H9 (cell line): ENCODE results near the gene C12orf75. TPM values are rescaled to one million over a fixed set of nuclear protein-coding genes. Genes with fewer than 3 reads are reported as not detected.

Source experiments
- DNase-seq: peaks from one replicate; pipeline ENCODE4 v3.0.0-alpha.2; 2017
- H2AFZ ChIP-seq: one replicate; pipeline ENCODE4 v1.6.1; 2013; ENCODE audit warnings: mild to moderate bottlenecking, low read length, control low read depth, moderate library complexity
- H2AK5ac ChIP-seq: 2 replicates; pipeline ENCODE4 v1.6.1; 2013; ENCODE audit warnings: low read length, control low read depth, mixed read lengths; ENCODE audit not compliant: insufficient read length
- H2BK120ac ChIP-seq: one replicate; pipeline ENCODE4 v1.6.1; 2013; ENCODE audit warnings: low read depth, mild to moderate bottlenecking, low read length, control low read depth, inconsistent platforms; ENCODE audit not compliant: poor library complexity, severe bottlenecking
- H2BK12ac ChIP-seq: 2 replicates; pipeline ENCODE4 v1.6.1; 2013; ENCODE audit warnings: low read length, control low read depth, mixed read lengths, low read depth; ENCODE audit not compliant: insufficient read length
- H2BK15ac ChIP-seq: 2 replicates; pipeline ENCODE4 v1.6.1; 2013; ENCODE audit warnings: low read depth, low read length, control low read depth
- H2BK20ac ChIP-seq: one replicate; pipeline ENCODE4 v1.6.1; 2013; ENCODE audit warnings: low read depth, mild to moderate bottlenecking, low read length, control low read depth, inconsistent platforms; ENCODE audit not compliant: poor library complexity, severe bottlenecking
- H2BK5ac ChIP-seq: 2 replicates; pipeline ENCODE4 v1.6.1; 2013; ENCODE audit warnings: low read length, control low read depth, mixed read lengths; ENCODE audit not compliant: insufficient read length
- H3K14ac ChIP-seq: 2 replicates; pipeline ENCODE4 v1.6.1; 2013; ENCODE audit warnings: low read length, control low read depth; ENCODE audit not compliant: insufficient read depth
- H3K18ac ChIP-seq: 2 replicates; pipeline ENCODE4 v1.6.1; 2013; ENCODE audit warnings: low read depth, mild to moderate bottlenecking, mixed read lengths, low read length, control low read depth; ENCODE audit not compliant: insufficient read length
- H3K23ac ChIP-seq: 2 replicates; pipeline ENCODE4 v1.6.1; 2013; ENCODE audit warnings: low read length, control low read depth, mixed read lengths, low read depth; ENCODE audit not compliant: insufficient read length
- H3K23me2 ChIP-seq: 2 replicates; pipeline ENCODE4 v1.6.1; 2013; ENCODE audit warnings: low read depth, mild to moderate bottlenecking, mixed read lengths, low read length, control low read depth; ENCODE audit not compliant: insufficient read length, poor library complexity, severe bottlenecking
- H3K27ac ChIP-seq: 2 replicates; pipeline ENCODE4 v1.5.1; 2013; ENCODE audit warnings: low read length, control low read depth, mixed read lengths, low read depth; ENCODE audit not compliant: insufficient read length
- H3K27me3 ChIP-seq: 2 replicates; pipeline ENCODE4 v1.6.1; 2013; ENCODE audit warnings: low read length, control low read depth, inconsistent platforms; ENCODE audit not compliant: insufficient read depth
- H3K4ac ChIP-seq: 2 replicates; pipeline ENCODE4 v1.6.1; 2013; ENCODE audit warnings: low read depth, mild to moderate bottlenecking, control low read depth, inconsistent platforms, low read length, moderate library complexity
- H3K4me1 ChIP-seq: 2 replicates; pipeline ENCODE4 v1.6.1; 2013; ENCODE audit warnings: low read length, control low read depth, inconsistent platforms; ENCODE audit not compliant: insufficient read depth
- H3K4me2 ChIP-seq: 2 replicates; pipeline ENCODE4 v1.6.1; 2013; ENCODE audit warnings: low read length, control low read depth, mixed read lengths; ENCODE audit not compliant: insufficient read length, insufficient read depth
- H3K56ac ChIP-seq: 2 replicates; pipeline ENCODE4 v1.6.1; 2013; ENCODE audit warnings: low read depth, mild to moderate bottlenecking, mixed read lengths, low read length, control low read depth; ENCODE audit not compliant: insufficient read length
- H3K79me1 ChIP-seq: 2 replicates; pipeline ENCODE4 v1.6.1; 2013; ENCODE audit warnings: low read depth, mild to moderate bottlenecking, moderate library complexity, low read length, control low read depth, inconsistent platforms; ENCODE audit not compliant: insufficient read depth, poor library complexity, severe bottlenecking
- H3K79me2 ChIP-seq: 2 replicates; pipeline ENCODE4 v1.6.1; 2013; ENCODE audit warnings: low read length, control low read depth, inconsistent platforms; ENCODE audit not compliant: insufficient read depth
- H3K9ac ChIP-seq: 2 replicates; pipeline ENCODE4 v1.6.1; 2013; ENCODE audit warnings: low read length, control low read depth, mixed read lengths; ENCODE audit not compliant: insufficient read length; ENCODE audit errors: extremely low read depth
- H3K9me3 ChIP-seq: one replicate; pipeline ENCODE4 v1.6.1; 2013; ENCODE audit warnings: low read depth, low read length, inconsistent platforms; ENCODE audit not compliant: control insufficient read depth
- H3T11ph ChIP-seq: one replicate; pipeline ENCODE4 v1.6.1; 2013; ENCODE audit warnings: mild to moderate bottlenecking, low read length, control low read depth, inconsistent platforms
- H4K20me1 ChIP-seq: one replicate; pipeline ENCODE4 v1.6.1; 2013; ENCODE audit not compliant: control insufficient read depth, insufficient read length, insufficient read depth
- H4K5ac ChIP-seq: 2 replicates; pipeline ENCODE4 v1.6.1; 2013; ENCODE audit warnings: low read depth, mild to moderate bottlenecking, mixed read lengths, low read length, control low read depth; ENCODE audit not compliant: insufficient read length
- H4K8ac ChIP-seq: replicated peaks from 2 replicates; pipeline ENCODE4 v1.6.1; 2013; ENCODE audit warnings: low read length, control low read depth, mixed read lengths, low read depth; ENCODE audit not compliant: insufficient read length
- H4K91ac ChIP-seq: 2 replicates; pipeline ENCODE4 v1.6.1; 2013; ENCODE audit warnings: low read depth, mild to moderate bottlenecking, moderate library complexity, mixed read lengths, low read length, control low read depth; ENCODE audit not compliant: insufficient read length
- H3K27ac Mint-ChIP-seq, 3 experiments: 2 replicates in 2 of 3; 3 replicates in 1 of 3; pipeline ENCODE4 v1.8.0; 2020 to 2021; ENCODE audit warnings: mixed read lengths in 3 of 3, mild to moderate bottlenecking in 1 of 3, moderate library complexity in 1 of 3
- H3K27me3 Mint-ChIP-seq: 2 replicates; pipeline ENCODE4 v1.8.0; 2021; ENCODE audit warnings: low read depth, mild to moderate bottlenecking, moderate library complexity, mixed read lengths
- H3K36me3 Mint-ChIP-seq, 3 experiments: 2 replicates in 2 of 3; 3 replicates in 1 of 3; pipeline ENCODE4 v1.8.0; 2020 to 2021; ENCODE audit warnings: low read depth in 3 of 3, mixed read lengths in 3 of 3; ENCODE audit not compliant: insufficient read depth in 1 of 3
- H3K4me1 Mint-ChIP-seq, 2 experiments: 2 replicates each; pipeline ENCODE4 v1.8.0; 2020; ENCODE audit warnings: mixed read lengths in 2 of 2
- H3K4me3 Mint-ChIP-seq, 2 experiments: 2 replicates in 1 of 2; 3 replicates in 1 of 2; pipeline ENCODE4 v1.8.0; 2020 to 2021; ENCODE audit warnings: mild to moderate bottlenecking in 2 of 2, mixed read lengths in 2 of 2, moderate library complexity in 1 of 2
- H3K9me3 Mint-ChIP-seq, 2 experiments: 2 replicates in 1 of 2; 3 replicates in 1 of 2; pipeline ENCODE4 v1.8.0; 2020; ENCODE audit warnings: mild to moderate bottlenecking in 2 of 2, mixed read lengths in 2 of 2, moderate library complexity in 1 of 2
- CTCF ChIP-seq: fragments of 200-600 bp; sonication (generic); conservative IDR thresholded peaks from 3 replicates; pipeline ENCODE4 v1.8.0; 2021; ENCODE audit warnings: antibody characterized with exemption, mild to moderate bottlenecking
- WGBS: extraction: QIAGEN DNeasy Blood & Tissue Kit; methylation state at CpG from one replicate; pipeline ENCODE4 v1.1.7; 2013; ENCODE audit warnings: missing lambda C conversion rate, low lambda C conversion rate, mixed read lengths; ENCODE audit not compliant: insufficient read length; ENCODE audit errors: extremely low coverage; 5-methylcytosine and 5-hydroxymethylcytosine counted together
- total RNA-seq: library from RNA; stranded (reverse); gene quantifications from 2 replicates; pipeline ENCODE4 v1.2.1, GENCODE V29; 2021

The C12orf75 gene
- total RNA-seq, 1 experiment from 2014 or later = 37.9 TPM

- H2AK5ac ChIP-seq = no peak overlapping the region
- no peaks in the 10 kb centered on the region for H3K79me2 ChIP-seq
- peaks cover 2% of the 10 kb centered on the region for H3K4me1 ChIP-seq
- no CpG with 5 or more reads among the region's 3 CpGs for WGBS
- Mint-ChIP-seq H3K36me3 (peaks cover 0 to 6% (median 4%) of the 10 kb centered on the region in 3 experiments; a peak in 3 of 7 replicates), H3K4me3 (no peak overlapping the region), H3K27me3 (no peaks in the 10 kb centered on the region), H3K4me1 (peaks cover 14 to 20% of the 10 kb centered on the region in 2 experiments), H3K27ac (no peak overlapping the region), H3K9me3 (peaks cover 0 to 3% of the 10 kb centered on the region in 2 experiments; a peak in 1 of 5 replicates)
- H4K20me1 ChIP-seq = no peaks in the 10 kb centered on the region
- TF ChIP-seq CTCF = no peak
- H3K14ac ChIP-seq = no peak overlapping the region
- no peak overlapping the region for H2BK5ac ChIP-seq
- H2BK12ac ChIP-seq = no peak overlapping the region
- H2AFZ ChIP-seq = no peak overlapping the region
- no peaks in the 10 kb centered on the region for H3K79me1 ChIP-seq
- H4K8ac ChIP-seq = no peak overlapping the region
- H3K56ac ChIP-seq = no peak overlapping the region
- no peak overlapping the region for H4K5ac ChIP-seq
- H2BK120ac ChIP-seq = no peak overlapping the region
- H3K4ac ChIP-seq = no peak overlapping the region
- no peak overlapping the region for H3K18ac ChIP-seq
- no peak overlapping the region for H3T11ph ChIP-seq
- no peak overlapping the region for H2BK15ac ChIP-seq
- H2BK20ac ChIP-seq = no peak overlapping the region
- H4K91ac ChIP-seq = no peak overlapping the region
- H3K4me2 ChIP-seq = no peak overlapping the region
- H3K27me3 ChIP-seq = no peaks in the 10 kb centered on the region
- H3K23ac ChIP-seq = no peak overlapping the region
- no peaks in the 10 kb centered on the region for H3K23me2 ChIP-seq
- H3K9me3 ChIP-seq = no peaks in the 10 kb centered on the region
- no peak for DNase-seq
- H3K27ac ChIP-seq = no peak overlapping the region
- no peak overlapping the region for H3K9ac ChIP-seq
Observed at GRCh38 chr12:105363890-105364289, 33.4 kb downstream of the C12orf75 start.
